Gastrocnemius medialis (tissue), 4 donors: ENCODE measurements around the gene TM4SF20. TPM values are rescaled to one million over a fixed set of nuclear protein-coding genes. Genes with fewer than 3 reads are reported as not detected.

Experiments
- ATAC-seq, 2 donors: fragments of 150-250 bp; one replicate each; pipeline ENCODE4 v1.9.1; 2016
- DNase-seq, 2 donors: peaks; one replicate each; pipeline ENCODE4 v3.0.0-alpha.2; 2019
- H3K27ac ChIP-seq, 4 donors: fragments of 200-600 bp; sonication (generic); 1 replicate in 1 of 4; 2 replicates in 3 of 4; pipeline ENCODE4 v1.5.1; 2016 to 2018; ENCODE audit warnings: mild to moderate bottlenecking in 2 of 4, moderate library complexity in 1 of 4
- H3K27me3 ChIP-seq, 3 donors: fragments of 200-600 bp; sonication (generic) in 2 of 3; 1 replicate in 1 of 3; 2 replicates in 2 of 3; pipeline versions ENCODE4 v1.5.1 to v1.6.0; 2016 to 2019; ENCODE audit warnings: mild to moderate bottlenecking in 1 of 3, moderate library complexity in 1 of 3
- H3K36me3 ChIP-seq, 2 donors: fragments of 200-600 bp; sonication (generic) in 1 of 2; one replicate each; pipeline ENCODE4 v1.5.1; 2017 to 2018
- H3K4me1 ChIP-seq, 2 donors: fragments of 200-600 bp; sonication (generic) in 1 of 2; one replicate each; pipeline ENCODE4 v1.5.1; 2016 to 2017; ENCODE audit warnings: mild to moderate bottlenecking in 2 of 2
- H3K4me3 ChIP-seq, 4 donors: fragments of 200-600 bp; sonication (generic) in 3 of 4; 1 replicate in 1 of 4; 2 replicates in 3 of 4; pipeline ENCODE4 v1.5.1; 2016 to 2019; ENCODE audit warnings: mild to moderate bottlenecking in 2 of 4
- H3K9me3 ChIP-seq, 3 donors: fragments of 200-600 bp; sonication (generic) in 2 of 3; 1 replicate in 1 of 3; 2 replicates in 2 of 3; pipeline ENCODE4 v1.5.1; 2016 to 2019
- CTCF ChIP-seq, 5 experiments: fragments of 450-650 bp in 3 of 5; fragments of 200-600 bp in 2 of 5; sonication (generic) in 2 of 5; IDR thresholded peaks in 4 of 5; conservative IDR thresholded peaks in 1 of 5; 1 replicate in 4 of 5; 2 replicates in 1 of 5; pipeline ENCODE4 v1.5.1; 2016 to 2019; ENCODE audit warnings: antibody characterized with exemption in 5 of 5, mild to moderate bottlenecking in 3 of 5, moderate library complexity in 3 of 5
- POLR2A ChIP-seq, 2 donors: fragments of 450-650 bp; IDR thresholded peaks; one replicate each; pipeline ENCODE4 v1.6.1; 2017; ENCODE audit warnings: antibody characterized with exemption in 2 of 2, mild to moderate bottlenecking in 2 of 2, moderate library complexity in 2 of 2
- in situ Hi-C, 4 donors: fragments of 200-750 bp; cut with MboI; loops; one replicate each; pipeline versions ENCODE4 v1.15.0 to v1.8.0; 2017; ENCODE audit warnings: low sequenced_read_pairs in 4 of 4
- intact Hi-C: fragments of 100-400 bp; cut with DNase I; formaldehyde crosslinking; loops from one replicate; pipeline ENCODE4 v1.15.1; 2023; ENCODE audit warnings: low total_unique reads
- total RNA-seq, 4 donors: library from RNA; depleted of rRNA; stranded (reverse); fragments of >200 nt; gene quantifications; one replicate each; pipeline versions ENCODE4 v1.1.0 to v1.2.3, GENCODE V29; 2016

TM4SF20 gene
- total RNA-seq, 4 donors from 2014 or later, result not detected

DNA sequence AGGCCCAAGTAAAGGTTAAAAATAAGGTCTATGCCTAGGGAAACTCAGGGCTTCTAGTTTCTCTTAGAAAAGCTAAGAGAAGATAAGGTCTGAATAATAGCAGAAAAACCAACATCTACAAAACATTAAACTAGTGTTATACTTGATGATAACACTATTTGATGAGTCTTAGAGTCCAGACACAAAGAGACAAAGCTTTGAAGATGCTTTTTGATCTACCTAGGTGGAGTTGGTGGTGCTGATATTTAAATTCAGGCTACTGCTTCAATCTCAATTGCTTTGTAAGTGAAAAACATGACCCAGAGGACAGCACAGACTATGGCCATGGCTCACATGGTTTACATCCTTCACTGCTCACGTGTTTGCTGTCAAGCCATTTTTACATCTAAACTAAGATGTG lies 65.8 kb downstream of the TM4SF20 start:
- ATAC-seq, result no peak
- no peaks in the 10 kb centered on the region for H3K9me3 ChIP-seq
- peaks cover 0 to 8% of the 10 kb centered on the region in 2 donors for H3K4me1 ChIP-seq
- in situ Hi-C loops (no loop called here), intact Hi-C loops (no loop called here)
- H3K27ac ChIP-seq, result no peak overlapping the region
- TF ChIP-seq CTCF (IDR thresholded peaks at IDR 0.05 in 4 of 5, conservative IDR thresholded peaks at IDR 0.05 in 1 of 5), result no peak
- TF ChIP-seq POLR2A (IDR thresholded peaks at IDR 0.05), result no peak
- H3K27me3 ChIP-seq, result no peaks in the 10 kb centered on the region
- DNase-seq, result no peak
- peaks cover 0 to 19% of the 10 kb centered on the region in 2 donors for H3K36me3 ChIP-seq
- H3K4me3 ChIP-seq, result no peak overlapping the region

DNA sequence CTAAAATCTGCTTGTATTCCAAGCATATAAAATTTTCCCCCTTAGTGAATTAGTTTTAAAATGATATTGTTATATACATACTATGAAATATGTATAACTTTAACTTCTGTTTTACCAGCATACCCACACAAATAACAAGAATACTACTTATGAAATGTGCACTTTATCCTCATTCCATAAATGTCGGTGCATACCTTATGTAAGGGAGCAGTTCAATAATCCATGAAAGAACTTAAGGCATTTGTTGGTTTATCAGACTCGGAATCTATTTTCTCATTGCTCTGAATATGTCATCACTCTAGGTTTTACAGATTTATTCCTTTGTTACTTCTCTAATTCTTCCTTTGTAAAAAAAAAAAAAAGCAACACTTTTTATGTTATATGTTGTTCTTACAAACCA lies 66.5 kb downstream of the TM4SF20 start:
- peaks cover 0 to 8% of the 10 kb centered on the region in 2 donors for H3K4me1 ChIP-seq
- no peak overlapping the region for H3K4me3 ChIP-seq
- ATAC-seq (no peak), DNase-seq (no peak)
- H3K9me3 ChIP-seq, result no peaks in the 10 kb centered on the region
- TF ChIP-seq CTCF (IDR thresholded peaks at IDR 0.05 in 4 of 5, conservative IDR thresholded peaks at IDR 0.05 in 1 of 5) (no peak), POLR2A (IDR thresholded peaks at IDR 0.05) (no peak)
- in situ Hi-C loops (no loop called here), intact Hi-C loops (no loop called here)
- no peaks in the 10 kb centered on the region for H3K27me3 ChIP-seq
- no peak overlapping the region for H3K27ac ChIP-seq
- H3K36me3 ChIP-seq, result peaks cover 0 to 19% of the 10 kb centered on the region in 2 donors

Other genes starting within 250 kb of the TM4SF20 start
- gene COL4A4, start 215.1 kb downstream of the TM4SF20 start, total RNA-seq, result 10 to 100 TPM in 1 of 4 donors, 1 to 10 TPM in 3; 2.0 to 11.4 (median 5.7) TPM
- gene COL4A3, start 214.7 kb downstream of the TM4SF20 start, total RNA-seq, result 10 to 100 TPM in 1 of 4 donors, 1 to 10 TPM in 3; 1.9 to 66.8 (median 3.8) TPM
- 100 to 1,000 TPM in 3 of 4 donors, 10 to 100 TPM in 1; 94.5 to 151 (median 131) TPM for gene MFF, start 54.1 kb downstream of the TM4SF20 start, total RNA-seq
- gene SCYGR1, start 8.6 kb upstream of the TM4SF20 start, total RNA-seq, result not detected
- gene AGFG1, start 92.8 kb upstream of the TM4SF20 start, total RNA-seq, result 10 to 100 TPM; 55.1 to 75.6 (median 61.5) TPM
- gene SCYGR2, start 219.6 kb upstream of the TM4SF20 start, total RNA-seq, result not detected
- gene SCYGR3, start 235.5 kb upstream of the TM4SF20 start, total RNA-seq, result not detected
- gene SCYGR4, start 238.2 kb upstream of the TM4SF20 start, total RNA-seq, result not detected